Stimulated activated memory B cell treated with anti-CD40 and anti-IgM and Interleukin-4, amounts not matched to agents 10 μg/mL and 1 μg/mL and 100 μg/mL, for 72 hours (primary cell): ENCODE results near the gene IMPG1.

Experiments used
- ATAC-seq: fragments of 150-1000 bp; cut with Tn5 transposase; 2 replicates; pipeline ENCODE4 v1.10.0; 2021
- H3K27ac Mint-ChIP-seq: one replicate; pipeline ENCODE4 v1.8.0; 2022; ENCODE audit warnings: mild to moderate bottlenecking, mixed read lengths
- H3K27me3 Mint-ChIP-seq: one replicate; pipeline ENCODE4 v1.8.0; 2022; ENCODE audit warnings: mixed read lengths
- H3K36me3 Mint-ChIP-seq: one replicate; pipeline ENCODE4 v1.8.0; 2022; ENCODE audit warnings: mixed read lengths
- H3K4me1 Mint-ChIP-seq: one replicate; pipeline ENCODE4 v1.8.0; 2022; ENCODE audit warnings: mixed read lengths
- H3K4me3 Mint-ChIP-seq: one replicate; pipeline ENCODE4 v1.8.0; 2022; ENCODE audit warnings: mild to moderate bottlenecking, moderate library complexity, mixed read lengths
- H3K9me3 Mint-ChIP-seq: one replicate; pipeline ENCODE4 v1.8.0; 2022; ENCODE audit warnings: mixed read lengths

The IMPG1 gene

DNA sequence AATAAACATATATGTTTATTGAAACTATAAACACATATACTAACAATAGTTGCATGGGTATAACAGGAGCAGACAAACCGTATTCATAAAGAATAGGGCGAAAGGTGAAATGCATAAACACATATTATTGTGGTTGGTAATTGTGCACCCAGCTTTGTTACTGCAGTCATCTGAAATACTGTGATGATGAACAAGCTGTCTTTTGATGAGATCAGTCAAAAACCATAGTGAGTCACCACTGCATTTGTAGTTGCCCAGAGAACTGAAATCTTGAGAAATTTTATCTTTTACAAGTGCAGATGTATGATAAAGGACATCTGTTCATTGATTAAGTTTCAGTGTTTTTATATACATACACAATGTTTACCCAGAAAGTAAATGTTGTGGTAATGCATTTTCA is 189.7 kb downstream of the IMPG1 start:
- Mint-ChIP-seq H3K27ac (no peak overlapping the region), H3K36me3 (no peaks in the 10 kb centered on the region), H3K27me3 (no peaks in the 10 kb centered on the region), H3K4me1 (no peaks in the 10 kb centered on the region), H3K9me3 (no peaks in the 10 kb centered on the region), H3K4me3 (no peak overlapping the region)
- ATAC-seq: no peak

- Mint-ChIP-seq H3K4me3 (no peak overlapping the region), H3K9me3 (no peaks in the 10 kb centered on the region), H3K27ac (no peak overlapping the region), H3K36me3 (no peaks in the 10 kb centered on the region), H3K4me1 (no peaks in the 10 kb centered on the region), H3K27me3 (no peaks in the 10 kb centered on the region)
- ATAC-seq: no peak
Measured at GRCh38 chr6:75880305-75880704, 192.2 kb downstream of the IMPG1 start.

- H3K27ac Mint-ChIP-seq: no peak overlapping the region
- no peak overlapping the region for H3K4me3 Mint-ChIP-seq
- no peak for ATAC-seq
- H3K27me3 Mint-ChIP-seq: no peaks in the 10 kb centered on the region
- H3K36me3 Mint-ChIP-seq: no peaks in the 10 kb centered on the region
- no peaks in the 10 kb centered on the region for H3K9me3 Mint-ChIP-seq
- H3K4me1 Mint-ChIP-seq: no peaks in the 10 kb centered on the region
Measured at GRCh38 chr6:75876152-75876551, 196.3 kb downstream of the IMPG1 start.

GRCh38 chr6:75874224-75874623 is 198.2 kb downstream of the IMPG1 start:
- Mint-ChIP-seq H3K27me3 (no peaks in the 10 kb centered on the region), H3K4me3 (no peak overlapping the region), H3K36me3 (no peaks in the 10 kb centered on the region), H3K4me1 (no peaks in the 10 kb centered on the region), H3K9me3 (no peaks in the 10 kb centered on the region), H3K27ac (no peak overlapping the region)
- peak; percentile 47 for ATAC-seq
